HUDEP-2 (cell line): ENCODE data around the gene KCNG1.
"Not testable (repeated sequence)": the region's sequence is repeated elsewhere in the genome, so short reads cannot be mapped to it uniquely, and the experiment has no call there.

Experiments used
- DNase-seq, 76 experiments: peaks; one replicate each; lab custom pipeline; 2025; ENCODE audit not compliant: unreplicated experiment in 76 of 76; lab: John Stamatoyannopoulos, UW

KCNG1 gene

GRCh38 chr20:51022803-51023616 lies at the start of gene KCNG1:
KCNG1 (minus strand) TSS chr20:51023107; CDS start chr20:51010338, 12,769 bp downstream.
- DNase-seq: peak in 52 of 76 experiments; percentile 6 to 68 (median 40)

GRCh38 chr20:51070621-51071020 lies 47.7 kb upstream of the KCNG1 start:
- no peak for DNase-seq

- no peak for DNase-seq
Measured at GRCh38 chr20:51067792-51068191, 44.9 kb upstream of the KCNG1 start.

- no peak for DNase-seq
Measured at GRCh38 chr20:51065615-51066014, 42.7 kb upstream of the KCNG1 start.

- DNase-seq: no peak
Measured at GRCh38 chr20:51064137-51064536, 41.2 kb upstream of the KCNG1 start.

GRCh38 chr20:51062065-51062464 lies 39.2 kb upstream of the KCNG1 start:
- DNase-seq: no peak

GRCh38 chr20:51061418-51062045 lies 38.6 kb upstream of the KCNG1 start:
- DNase-seq: no peak

- DNase-seq: no peak
Measured at GRCh38 chr20:51060301-51060700, 37.4 kb upstream of the KCNG1 start.

GRCh38 chr20:51059862-51060261 lies 37.0 kb upstream of the KCNG1 start:
- DNase-seq: no peak

GRCh38 chr20:51058017-51058416 lies 35.1 kb upstream of the KCNG1 start:
- no peak for DNase-seq

- no peak for DNase-seq
Measured at GRCh38 chr20:51054233-51054632, 31.3 kb upstream of the KCNG1 start.

- DNase-seq: no peak
Measured at GRCh38 chr20:51050531-51051075, 27.7 kb upstream of the KCNG1 start.

- DNase-seq: no peak
Measured at GRCh38 chr20:51046021-51046985, 23.4 kb upstream of the KCNG1 start.

GRCh38 chr20:51045492-51045891 lies 22.6 kb upstream of the KCNG1 start:
- DNase-seq: not testable (repeated sequence)

GRCh38 chr20:51044796-51045195 lies 21.9 kb upstream of the KCNG1 start:
- no peak for DNase-seq

GRCh38 chr20:51043811-51044210 lies 20.9 kb upstream of the KCNG1 start:
- DNase-seq: no peak

- DNase-seq: peak in 1 of 76 experiments; percentile 0
Measured at GRCh38 chr20:51042657-51043247, 19.8 kb upstream of the KCNG1 start.

- DNase-seq: no peak
Measured at GRCh38 chr20:51042064-51042463, 19.2 kb upstream of the KCNG1 start.

GRCh38 chr20:51037532-51038115 lies 14.7 kb upstream of the KCNG1 start:
- no peak for DNase-seq
